Endothelial cell of umbilical vein (primary cell): ENCODE measurements around the gene EMID1. TPM values are rescaled to one million over a fixed set of nuclear protein-coding genes. Genes with fewer than 3 reads are reported as not detected.

ENCODE experiments used
- BruUV-seq: library from RNA; stranded (reverse); fragments of 400-500 nt; replicated peaks from 2 replicates; lab custom pipeline; 2021; lab: Mats Ljungman, UMichigan
- CTCF ChIA-PET: fragments of 300-600, 350-600 bp; sonication (Branson Sonifier 250); formaldehyde crosslinking; loops from one replicate; lab custom pipeline; 2021; ENCODE audit warnings: antibody characterized with exemption, inconsistent platforms; lab: Charles Lee
- POLR2A ChIA-PET: fragments of 300-600, 350-600 bp; sonication (Branson Sonifier 250); formaldehyde crosslinking; loops from one replicate; lab custom pipeline; 2021; ENCODE audit warnings: antibody characterized with exemption, inconsistent platforms; lab: Charles Lee
- DNase-seq: peaks from one replicate; pipeline ENCODE4 v3.0.0-alpha.2; 2011; ENCODE audit warnings: low read depth, low spot score
- FAIRE-seq: peaks from 2 replicates; lab custom pipeline; 2011; peaks lifted over from hg19 to GRCh38; lab: Jason Lieb, UNC
- H2AFZ ChIP-seq: 2 replicates; pipeline ENCODE4 v1.6.0; 2012; ENCODE audit warnings: low read depth, low read length, control low read depth, inconsistent platforms
- H3K27ac ChIP-seq: 2 replicates; pipeline ENCODE4 v1.5.1; 2011; ENCODE audit warnings: low read depth, mild to moderate bottlenecking, control low read depth, low read length, moderate library complexity; ENCODE audit not compliant: insufficient read depth
- H3K27me3 ChIP-seq, 2 experiments: 2 replicates each; pipeline versions ENCODE4 v1.6.0 to v1.6.1; 2011; ENCODE audit warnings: low read length in 2 of 2, mixed read lengths in 1 of 2; ENCODE audit not compliant: control insufficient read depth in 2 of 2, insufficient read depth in 2 of 2
- H3K36me3 ChIP-seq, 2 experiments: 2 replicates in 1 of 2; 3 replicates in 1 of 2; pipeline ENCODE4 v1.5.1; 2011; ENCODE audit warnings: low read length in 2 of 2, mild to moderate bottlenecking in 1 of 2, moderate library complexity in 1 of 2; ENCODE audit not compliant: control insufficient read depth in 2 of 2, insufficient read depth in 2 of 2; ENCODE audit errors: extremely low read depth in 1 of 2
- H3K4me1 ChIP-seq: 3 replicates; pipeline ENCODE4 v1.5.1; 2011; ENCODE audit warnings: mild to moderate bottlenecking, low read length; ENCODE audit not compliant: control insufficient read depth, insufficient read depth; ENCODE audit errors: extremely low read depth
- H3K4me2 ChIP-seq: 2 replicates; pipeline ENCODE4 v1.6.1; 2011; ENCODE audit warnings: low read length, control low read depth, mixed read lengths; ENCODE audit not compliant: insufficient read depth
- H3K4me3 ChIP-seq, 3 experiments: fragments of 200-600 bp in 1 of 3; sonication (generic), shearing (Covaris generic) in 1 of 3; replicated peaks in 1 of 3; 2 replicates each; pipeline ENCODE4 v1.5.1; 2011 to 2016; ENCODE audit warnings: control low read depth in 3 of 3, low read length in 3 of 3, mild to moderate bottlenecking in 2 of 3, inconsistent platforms in 1 of 3, low read depth in 1 of 3, moderate library complexity in 1 of 3; ENCODE audit not compliant: insufficient read depth in 1 of 3
- H3K79me2 ChIP-seq: 2 replicates; pipeline ENCODE4 v1.6.0; 2012; ENCODE audit warnings: low read length, inconsistent platforms; ENCODE audit not compliant: control insufficient read depth, insufficient read depth
- H3K9ac ChIP-seq: replicated peaks from 2 replicates; pipeline ENCODE3; 2011; ENCODE audit warnings: low read length, control low read depth; ENCODE audit not compliant: insufficient read depth; ENCODE audit errors: extremely low read depth
- H3K9me1 ChIP-seq: replicated peaks from 3 replicates; pipeline ENCODE4 v1.6.0; 2011; ENCODE audit warnings: mild to moderate bottlenecking, low read length; ENCODE audit not compliant: control insufficient read depth, insufficient read depth; ENCODE audit errors: extremely low read depth
- H3K9me3 ChIP-seq: replicated peaks from 2 replicates; pipeline ENCODE4 v1.5.1; 2012; ENCODE audit warnings: low read length, inconsistent platforms; ENCODE audit not compliant: control insufficient read depth, insufficient read depth
- H4K20me1 ChIP-seq: replicated peaks from 2 replicates; pipeline ENCODE3; 2011; ENCODE audit warnings: mild to moderate bottlenecking, low read length; ENCODE audit not compliant: control insufficient read depth, insufficient read depth; ENCODE audit errors: extremely low read depth
- EZH2 ChIP-seq: IDR thresholded peaks from 2 replicates; pipeline ENCODE4 v1.6.1; 2012; ENCODE audit warnings: borderline replicate concordance, low read depth, mild to moderate bottlenecking, moderate library complexity, low read length, inconsistent platforms; ENCODE audit not compliant: severe bottlenecking
- FOS ChIP-seq: IDR thresholded peaks from 2 replicates; pipeline ENCODE4 v1.6.1; 2011; ENCODE audit warnings: mild to moderate bottlenecking, low read length, moderate library complexity, borderline replicate concordance; ENCODE audit not compliant: insufficient read depth
- POLR2A ChIP-seq: IDR thresholded peaks from 2 replicates; pipeline ENCODE4 v1.6.1; 2012; ENCODE audit warnings: low read depth, mild to moderate bottlenecking, control low read depth, low read length
- POLR2AphosphoS5 ChIP-seq: IDR thresholded peaks from 2 replicates; pipeline ENCODE4 v1.6.1; 2012; ENCODE audit warnings: low read depth, mild to moderate bottlenecking, control low read depth, low read length, moderate library complexity; ENCODE audit not compliant: insufficient read depth
- dilution Hi-C: fragments of 300-500 bp; cut with MboI; formaldehyde crosslinking; loops from one replicate; pipeline ENCODE4 v1.15.0; 2019; ENCODE audit warnings: low sequenced_read_pairs; ENCODE audit not compliant: extremely low pct_ligation_motif_present
- intact Hi-C: fragments of 100-400 bp; cut with micrococcal nuclease; formaldehyde crosslinking; loops from one replicate; pipeline ENCODE4 v1.10.0; 2022
- polyA plus RNA-seq, 4 experiments: library from polyadenylated mRNA; depleted of rRNA in 3 of 4; stranded (reverse) in 3 of 4; unstranded in 1 of 4; fragments of >200 nt; gene quantifications; 2 replicates each; pipeline versions ENCODE4 v1.2.1 to v1.2.3, GENCODE V29; 2011 to 2012; ENCODE audit warnings: missing spikeins in 1 of 4
- total RNA-seq: library from RNA; stranded (reverse); gene quantifications from 2 replicates; pipeline ENCODE4 v1.2.3, GENCODE V29; 2021
- TF ChIP-seq, protein P1 (sequence below): IDR thresholded peaks from 2 replicates; pipeline ENCODE4 v1.6.1; 2011; ENCODE audit not compliant: insufficient read depth, insufficient read length
- TF ChIP-seq, protein P2 (sequence below), 2 donors: IDR thresholded peaks; 1 replicate in 1 of 2; 2 replicates in 1 of 2; pipeline ENCODE4 v1.5.1; 2011; ENCODE audit warnings: low read length in 2 of 2, mild to moderate bottlenecking in 2 of 2, moderate library complexity in 2 of 2, control low read depth in 1 of 2, inconsistent platforms in 1 of 2, low read depth in 1 of 2; ENCODE audit not compliant: insufficient read depth in 1 of 2; ENCODE audit errors: extremely low read depth in 1 of 2

Gene EMID1
- total and polyA plus RNA-seq, 2 donors (not counting 3 experiments of a cell fraction or from before 2014, with no cell fraction given) = 0.51 to 0.75 TPM

GRCh38 chr22:29288837-29289236, 83.1 kb downstream of the EMID1 start:
- no peak overlapping the region for H3K9ac ChIP-seq
- FAIRE-seq = no peak
- no peak overlapping the region for H3K4me3 ChIP-seq
- CTCF ChIA-PET = interaction anchor here (1.0 kb wide), 1 partner anchor 14 kb away, joined by 3 read pairs; no protein-coding TSS in a partner anchor
- intact Hi-C loops (no loop called here), dilution Hi-C loops (no loop called here)
- H3K4me1 ChIP-seq = no peaks in the 10 kb centered on the region
- BruUV-seq = TSS peak; percentile 2
- no peak overlapping the region for H3K27ac ChIP-seq
- H3K79me2 ChIP-seq = peaks cover 58% of the 10 kb centered on the region
- no peaks in the 10 kb centered on the region for H3K9me3 ChIP-seq
- no peaks in the 10 kb centered on the region for H3K27me3 ChIP-seq
- H4K20me1 ChIP-seq = peaks cover 9% of the 10 kb centered on the region
- POLR2A ChIA-PET = no interaction called here
- no peak for DNase-seq
- TF ChIP-seq FOS (no peak), EZH2 (no peak), POLR2AphosphoS5 (no peak), POLR2A (no peak)
- TF ChIP-seq, protein P1, sequence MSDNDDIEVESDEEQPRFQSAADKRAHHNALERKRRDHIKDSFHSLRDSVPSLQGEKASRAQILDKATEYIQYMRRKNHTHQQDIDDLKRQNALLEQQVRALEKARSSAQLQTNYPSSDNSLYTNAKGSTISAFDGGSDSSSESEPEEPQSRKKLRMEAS = no peak
- TF ChIP-seq, protein P2, sequence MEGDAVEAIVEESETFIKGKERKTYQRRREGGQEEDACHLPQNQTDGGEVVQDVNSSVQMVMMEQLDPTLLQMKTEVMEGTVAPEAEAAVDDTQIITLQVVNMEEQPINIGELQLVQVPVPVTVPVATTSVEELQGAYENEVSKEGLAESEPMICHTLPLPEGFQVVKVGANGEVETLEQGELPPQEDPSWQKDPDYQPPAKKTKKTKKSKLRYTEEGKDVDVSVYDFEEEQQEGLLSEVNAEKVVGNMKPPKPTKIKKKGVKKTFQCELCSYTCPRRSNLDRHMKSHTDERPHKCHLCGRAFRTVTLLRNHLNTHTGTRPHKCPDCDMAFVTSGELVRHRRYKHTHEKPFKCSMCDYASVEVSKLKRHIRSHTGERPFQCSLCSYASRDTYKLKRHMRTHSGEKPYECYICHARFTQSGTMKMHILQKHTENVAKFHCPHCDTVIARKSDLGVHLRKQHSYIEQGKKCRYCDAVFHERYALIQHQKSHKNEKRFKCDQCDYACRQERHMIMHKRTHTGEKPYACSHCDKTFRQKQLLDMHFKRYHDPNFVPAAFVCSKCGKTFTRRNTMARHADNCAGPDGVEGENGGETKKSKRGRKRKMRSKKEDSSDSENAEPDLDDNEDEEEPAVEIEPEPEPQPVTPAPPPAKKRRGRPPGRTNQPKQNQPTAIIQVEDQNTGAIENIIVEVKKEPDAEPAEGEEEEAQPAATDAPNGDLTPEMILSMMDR (IDR thresholded peaks at IDR 0.05; ENCODE audit: extremely low read depth in 1 of 2, insufficient read depth in 1 of 2, low read depth in 1 of 2, low read length in 2 of 2) = no peak
- H3K36me3 ChIP-seq = peaks cover 50 to 53% of the 10 kb centered on the region in 2 experiments
- no peak overlapping the region for H2AFZ ChIP-seq
- H3K9me1 ChIP-seq = no peaks in the 10 kb centered on the region
- no peak overlapping the region for H3K4me2 ChIP-seq
